NCI-H1105 (cell line): Measurements from ENCODE around the gene FBXL17.

Source experiments
- DNase-seq: peaks from one replicate; lab custom pipeline; 2025; lab: John Stamatoyannopoulos, UW

The FBXL17 gene

GRCh38 chr5:107813559-107813958 is 568.3 kb downstream of the FBXL17 start:
- no peak for DNase-seq

- no peak for DNase-seq
Observed at GRCh38 chr5:107812570-107813141, 569.2 kb downstream of the FBXL17 start.

GRCh38 chr5:107809201-107810034 is 572.5 kb downstream of the FBXL17 start:
- DNase-seq = no peak
